Fibroblast of peridontal ligament (primary cell): ENCODE measurements around the gene RIPK1.
"Not testable (repeated sequence)": the region's sequence is repeated elsewhere in the genome, so short reads cannot be mapped to it uniquely, and the experiment has no call there.

ENCODE experiments used
- DNase-seq: peaks from one replicate; pipeline ENCODE4 v3.0.0-alpha.2; 2010; ENCODE audit errors: extremely low read depth

Gene RIPK1

GRCh38 chr6:3068329-3069214 is at the start of gene RIPK1:
RIPK1 (plus strand) TSS chr6:3068494; CDS start chr6:3076824, 8,330 bp downstream.
- peak; percentile 78 for DNase-seq

- no peak for DNase-seq
These were observed 49.2 kb upstream of the RIPK1 start for GRCh38 chr6:3019065-3019464.

GRCh38 chr6:3019749-3020320 is 48.5 kb upstream of the RIPK1 start:
- no peak for DNase-seq

GRCh38 chr6:3020976-3021598 is 47.2 kb upstream of the RIPK1 start:
- not testable (repeated sequence) for DNase-seq

- DNase-seq, result no peak
These were observed 45.3 kb upstream of the RIPK1 start for GRCh38 chr6:3022765-3023662.

GRCh38 chr6:3023663-3024483 is 44.4 kb upstream of the RIPK1 start:
- peak; percentile 87 for DNase-seq

- peak; percentile 14 for DNase-seq
These were observed 41.3 kb upstream of the RIPK1 start for GRCh38 chr6:3026791-3027626.

- not testable (repeated sequence) for DNase-seq
These were observed 40.1 kb upstream of the RIPK1 start for GRCh38 chr6:3028156-3028555.

- DNase-seq, result no peak
These were observed 36.2 kb upstream of the RIPK1 start for GRCh38 chr6:3031857-3032640.

GRCh38 chr6:3032986-3033385 is 35.3 kb upstream of the RIPK1 start:
- no peak for DNase-seq

- no peak for DNase-seq
These were observed 34.6 kb upstream of the RIPK1 start for GRCh38 chr6:3033652-3034051.

- no peak for DNase-seq
These were observed 32.9 kb upstream of the RIPK1 start for GRCh38 chr6:3035397-3035796.

GRCh38 chr6:3036861-3037637 is 31.2 kb upstream of the RIPK1 start:
- no peak for DNase-seq

- no peak for DNase-seq
These were observed 30.5 kb upstream of the RIPK1 start for GRCh38 chr6:3037638-3038365.

GRCh38 chr6:3039384-3039783 is 28.9 kb upstream of the RIPK1 start:
- DNase-seq, result no peak

GRCh38 chr6:3041147-3041546 is 27.1 kb upstream of the RIPK1 start:
- no peak for DNase-seq

- DNase-seq, result no peak
These were observed 26.7 kb upstream of the RIPK1 start for GRCh38 chr6:3041606-3042005.

- no peak for DNase-seq
These were observed 22.9 kb upstream of the RIPK1 start for GRCh38 chr6:3045369-3045768.
